Neural progenitor cell (in vitro differentiated cells): ENCODE results near the gene MSLN.

Source experiments
- CTCF ChIP-seq: fragments of 200-600 bp; sonication (generic); IDR thresholded peaks from 2 replicates; pipeline ENCODE4 v1.5.1; 2017; ENCODE audit warnings: antibody characterized with exemption, mild to moderate bottlenecking
- EZH2 ChIP-seq: fragments of 200-600 bp; sonication (generic); IDR thresholded peaks from 2 replicates; pipeline ENCODE4 v1.6.1; 2017; ENCODE audit warnings: antibody characterized with exemption, mild to moderate bottlenecking, moderate library complexity
- EZH2phosphoT487 ChIP-seq: fragments of 200-600 bp; sonication (generic); IDR thresholded peaks from 2 replicates; pipeline ENCODE4 v1.6.1; 2017; ENCODE audit warnings: antibody characterized with exemption

DNA sequence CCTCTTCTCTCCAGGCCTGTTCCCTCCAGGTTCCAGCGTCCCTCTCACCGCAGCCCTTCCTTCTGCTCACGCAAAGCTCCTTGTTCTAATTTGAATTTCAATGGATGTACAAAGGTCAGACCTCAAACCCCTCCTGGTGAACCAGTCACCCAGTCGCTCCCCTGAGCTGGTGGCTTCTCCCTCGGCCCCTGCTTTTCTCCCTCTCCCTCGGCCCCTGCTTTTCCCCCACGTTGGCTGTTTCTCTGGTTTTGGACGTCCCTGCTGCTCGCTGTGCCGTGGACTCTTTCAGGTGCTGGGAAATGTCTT is 8.6 kb upstream of the MSLN start:
- no peak for TF ChIP-seq CTCF
- no peak for TF ChIP-seq EZH2
- TF ChIP-seq EZH2phosphoT487 = no peak
